Activated CD8-positive, alpha-beta T cell treated with anti-CD3 and anti-CD28 coated beads for 36 hours (primary cell): ENCODE measurements around the gene TREH. TPM values are rescaled to one million over a fixed set of nuclear protein-coding genes. Genes with fewer than 3 reads are reported as not detected.
"Not testable (repeated sequence)": the region's sequence is repeated elsewhere in the genome, so short reads cannot be mapped to it uniquely, and the experiment has no call there.

ENCODE experiments used
- ATAC-seq: fragments of 200-7000 bp; cut with Tn5 transposase; one replicate; pipeline ENCODE4 v1.10.0; 2021; ENCODE audit warnings: mild to moderate bottlenecking, moderate library complexity
- CTCF ChIA-PET: fragments of 350-600 bp; sonication (Branson Sonifier 250); formaldehyde crosslinking; loops from one replicate; lab custom pipeline; 2021; ENCODE audit warnings: antibody characterized with exemption; lab: Charles Lee
- POLR2A ChIA-PET: fragments of 350-600 bp; sonication (Branson Sonifier 250); formaldehyde crosslinking; loops from one replicate; lab custom pipeline; 2021; ENCODE audit warnings: antibody characterized with exemption; lab: Charles Lee
- DNase-seq: peaks from one replicate; pipeline ENCODE4 v3.0.0-alpha.2; 2020
- H3K27ac Mint-ChIP-seq: one replicate; pipeline ENCODE4 v1.8.0; 2021; ENCODE audit warnings: mild to moderate bottlenecking, mixed read lengths
- H3K27me3 Mint-ChIP-seq: one replicate; pipeline ENCODE4 v1.8.0; 2021; ENCODE audit warnings: mixed read lengths
- H3K36me3 Mint-ChIP-seq: one replicate; pipeline ENCODE4 v1.8.0; 2021; ENCODE audit warnings: low read depth, mixed read lengths
- H3K4me1 Mint-ChIP-seq: one replicate; pipeline ENCODE4 v1.8.0; 2021; ENCODE audit warnings: low read depth, mixed read lengths
- H3K4me3 Mint-ChIP-seq: one replicate; pipeline ENCODE4 v1.8.0; 2021; ENCODE audit warnings: mild to moderate bottlenecking, moderate library complexity, mixed read lengths
- H3K9me3 Mint-ChIP-seq: one replicate; pipeline ENCODE4 v1.8.0; 2021; ENCODE audit warnings: mixed read lengths
- intact Hi-C: fragments of 100-400 bp; cut with micrococcal nuclease; formaldehyde crosslinking; loops from one replicate; pipeline ENCODE4 v1.10.0; 2022
- total RNA-seq, 2 experiments: library from RNA; stranded (reverse); gene quantifications; one replicate each; pipeline ENCODE4 v1.2.3, GENCODE V29; 2021
- TF ChIP-seq, protein P1 (sequence below): fragments of 200-600 bp; IDR thresholded peaks from one replicate; pipeline ENCODE4 v1.8.0; 2022; ENCODE audit warnings: antibody characterized with exemption, mild to moderate bottlenecking

The TREH gene
- total RNA-seq, 2 experiments from 2014 or later, result not detected

DNA sequence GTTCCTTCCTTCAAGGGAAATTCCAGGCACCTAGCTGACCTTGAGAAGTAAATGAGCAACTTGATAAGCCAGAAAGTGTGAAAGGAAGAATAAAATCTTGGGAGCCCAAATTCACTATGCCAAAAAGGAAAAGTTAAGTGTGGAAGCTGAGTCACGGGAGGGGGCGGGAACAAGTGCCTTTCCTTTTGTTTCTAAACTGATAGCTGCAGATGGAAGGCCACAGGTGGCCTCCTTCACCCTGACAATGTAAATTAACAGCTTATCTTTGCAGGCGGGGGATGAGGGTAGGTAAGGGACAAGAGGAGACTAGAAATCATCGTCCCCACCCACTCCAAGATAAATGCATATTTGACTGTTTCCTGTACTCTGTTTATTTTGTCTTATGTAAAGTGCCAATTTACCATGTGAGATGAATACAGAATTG, 36.4 kb upstream of the TREH start:
- no peak for DNase-seq
- intact Hi-C loops, result no loop called here
- ChIA-PET CTCF (interaction anchor here (1.5 kb wide), 2 partner anchors 24 to 26 kb away, joined by 3 to 5 read pairs; no protein-coding TSS in a partner anchor), POLR2A (no interaction called here)
- no peak overlapping the region for H3K27ac Mint-ChIP-seq
- H3K4me3 Mint-ChIP-seq, result no peak overlapping the region
- no peaks in the 10 kb centered on the region for H3K36me3 Mint-ChIP-seq
- H3K4me1 Mint-ChIP-seq, result peaks cover 9% of the 10 kb centered on the region
- no peak for ATAC-seq
- H3K27me3 Mint-ChIP-seq, result no peaks in the 10 kb centered on the region
- H3K9me3 Mint-ChIP-seq, result no peaks in the 10 kb centered on the region
- TF ChIP-seq, protein P1, sequence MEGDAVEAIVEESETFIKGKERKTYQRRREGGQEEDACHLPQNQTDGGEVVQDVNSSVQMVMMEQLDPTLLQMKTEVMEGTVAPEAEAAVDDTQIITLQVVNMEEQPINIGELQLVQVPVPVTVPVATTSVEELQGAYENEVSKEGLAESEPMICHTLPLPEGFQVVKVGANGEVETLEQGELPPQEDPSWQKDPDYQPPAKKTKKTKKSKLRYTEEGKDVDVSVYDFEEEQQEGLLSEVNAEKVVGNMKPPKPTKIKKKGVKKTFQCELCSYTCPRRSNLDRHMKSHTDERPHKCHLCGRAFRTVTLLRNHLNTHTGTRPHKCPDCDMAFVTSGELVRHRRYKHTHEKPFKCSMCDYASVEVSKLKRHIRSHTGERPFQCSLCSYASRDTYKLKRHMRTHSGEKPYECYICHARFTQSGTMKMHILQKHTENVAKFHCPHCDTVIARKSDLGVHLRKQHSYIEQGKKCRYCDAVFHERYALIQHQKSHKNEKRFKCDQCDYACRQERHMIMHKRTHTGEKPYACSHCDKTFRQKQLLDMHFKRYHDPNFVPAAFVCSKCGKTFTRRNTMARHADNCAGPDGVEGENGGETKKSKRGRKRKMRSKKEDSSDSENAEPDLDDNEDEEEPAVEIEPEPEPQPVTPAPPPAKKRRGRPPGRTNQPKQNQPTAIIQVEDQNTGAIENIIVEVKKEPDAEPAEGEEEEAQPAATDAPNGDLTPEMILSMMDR, result no peak

DNA sequence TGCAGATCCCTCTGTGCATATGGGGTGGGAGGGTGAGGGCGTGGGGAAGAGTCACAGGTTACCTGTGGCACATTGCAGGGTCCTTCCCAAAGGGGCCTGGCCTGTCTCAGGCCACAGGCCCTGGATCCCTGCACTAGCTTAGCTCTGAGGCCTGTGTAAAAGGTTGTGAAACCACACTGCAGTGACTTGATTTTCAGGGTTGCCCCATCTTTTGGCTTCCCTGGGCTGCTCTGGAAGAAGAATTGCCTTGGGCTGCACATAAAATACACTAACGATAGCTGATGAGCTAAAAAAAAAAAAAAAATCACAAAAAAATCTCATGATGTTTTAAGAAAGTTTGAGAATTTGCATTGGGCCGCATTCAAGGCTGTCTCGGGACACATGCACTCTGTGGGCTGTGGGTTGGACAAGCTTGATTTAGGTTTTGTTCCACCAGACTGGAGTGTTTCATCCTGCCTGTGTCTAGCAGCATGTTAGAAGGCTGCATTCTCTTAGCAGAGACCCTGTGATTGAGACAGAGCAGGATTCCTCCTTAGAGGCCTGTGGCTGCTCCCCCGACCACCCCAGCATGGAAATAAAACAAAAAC, 35.9 kb upstream of the TREH start:
- ATAC-seq (no peak), DNase-seq (no peak)
- H3K27me3 Mint-ChIP-seq, result no peaks in the 10 kb centered on the region
- POLR2A ChIA-PET, result no interaction called here
- no peak overlapping the region for H3K4me3 Mint-ChIP-seq
- H3K9me3 Mint-ChIP-seq, result no peaks in the 10 kb centered on the region
- intact Hi-C loops, result no loop called here
- no peak overlapping the region for H3K27ac Mint-ChIP-seq
- H3K36me3 Mint-ChIP-seq, result no peaks in the 10 kb centered on the region
- peaks cover 9% of the 10 kb centered on the region for H3K4me1 Mint-ChIP-seq
- CTCF ChIA-PET, result interaction anchor here (1.5 kb wide), 2 partner anchors 23 to 25 kb away, joined by 3 to 5 read pairs; no protein-coding TSS in a partner anchor
- TF ChIP-seq, protein P1, result no peak

DNA sequence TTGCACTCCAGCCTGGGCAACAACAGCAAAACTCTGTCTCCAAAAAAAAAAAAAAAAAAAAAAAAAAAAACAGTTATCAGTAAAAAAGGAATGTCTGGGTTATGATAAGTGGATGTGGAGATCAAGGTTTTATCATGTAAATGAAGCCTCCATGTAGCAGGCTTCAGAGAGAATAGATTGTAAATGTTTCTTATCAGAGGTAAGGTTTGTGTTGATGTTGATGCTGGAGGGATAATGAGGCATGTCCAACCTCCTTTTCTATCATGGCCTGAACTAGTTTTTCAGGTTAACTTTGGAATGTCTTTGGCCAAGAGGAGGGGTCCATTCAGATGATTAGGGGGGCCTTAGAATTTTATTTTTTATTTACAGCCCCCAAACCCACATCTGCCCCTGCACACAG, 35.4 kb upstream of the TREH start:
- intact Hi-C loops, result no loop called here
- H3K9me3 Mint-ChIP-seq, result no peaks in the 10 kb centered on the region
- H3K4me3 Mint-ChIP-seq, result no peak overlapping the region
- no peaks in the 10 kb centered on the region for H3K27me3 Mint-ChIP-seq
- ATAC-seq (no peak), DNase-seq (no peak)
- CTCF ChIA-PET, result interaction anchor here (1.5 kb wide), 2 partner anchors 23 to 25 kb away, joined by 3 to 5 read pairs; no protein-coding TSS in a partner anchor
- POLR2A ChIA-PET, result no interaction called here
- no peaks in the 10 kb centered on the region for H3K36me3 Mint-ChIP-seq
- TF ChIP-seq, protein P1, result no peak
- H3K27ac Mint-ChIP-seq, result no peak overlapping the region
- peaks cover 9% of the 10 kb centered on the region for H3K4me1 Mint-ChIP-seq

DNA sequence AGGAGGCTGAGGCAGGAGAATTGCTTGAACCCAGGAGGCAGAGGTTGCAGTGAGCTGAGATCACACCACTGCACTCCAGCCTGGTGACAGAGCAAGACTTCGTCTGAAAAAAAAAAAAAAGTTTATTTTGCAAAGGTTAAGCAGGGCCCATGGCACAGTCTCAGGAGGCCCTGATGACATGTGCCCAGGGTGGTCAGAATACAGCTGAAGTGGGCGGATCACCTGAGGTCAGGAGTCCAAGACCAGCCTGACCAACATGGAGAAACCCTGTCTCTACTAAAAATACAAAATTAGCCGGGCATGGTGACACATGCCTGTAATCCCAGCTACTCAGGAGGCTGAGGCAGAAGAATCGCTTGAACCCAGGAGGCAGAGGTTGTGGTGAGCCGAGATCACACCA, 35.0 kb upstream of the TREH start:
- CTCF ChIA-PET, result interaction anchor here (1.5 kb wide), 1 partner anchor 24 kb away, joined by 5 read pairs; no protein-coding TSS in a partner anchor
- H3K36me3 Mint-ChIP-seq, intact Hi-C loops, H3K4me3 Mint-ChIP-seq, DNase-seq, H3K9me3 Mint-ChIP-seq, H3K27ac Mint-ChIP-seq, H3K4me1 Mint-ChIP-seq, H3K27me3 Mint-ChIP-seq, POLR2A ChIA-PET, ATAC-seq: not testable (repeated sequence)

DNA sequence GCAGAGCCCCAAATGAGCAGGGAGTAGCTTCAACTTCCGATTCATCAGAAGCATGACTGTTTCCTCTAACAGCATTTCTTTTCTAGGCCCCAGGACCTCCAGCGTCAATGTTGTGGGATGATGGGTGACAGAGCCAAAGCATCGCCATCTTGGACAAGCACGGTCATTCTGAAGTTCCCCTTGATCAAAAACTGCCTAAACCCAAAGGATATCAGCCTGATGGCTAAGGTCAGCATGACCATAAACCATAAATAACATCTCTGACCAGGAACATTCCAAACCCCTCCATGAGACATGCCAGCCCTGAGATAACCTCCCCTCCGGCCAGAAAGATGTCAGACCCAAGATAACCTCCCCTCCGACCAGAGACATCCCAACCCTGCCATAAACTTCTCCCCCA, 28.8 kb upstream of the TREH start:
- Mint-ChIP-seq H3K9me3 (no peaks in the 10 kb centered on the region), H3K4me3 (no peak overlapping the region), H3K27me3 (no peaks in the 10 kb centered on the region), H3K4me1 (peaks cover 26% of the 10 kb centered on the region), H3K36me3 (no peaks in the 10 kb centered on the region), H3K27ac (no peak overlapping the region)
- ATAC-seq, result no peak
- no peak for DNase-seq
- CTCF ChIA-PET, result interaction anchor here (2.3 kb wide), 1 partner anchor 19 kb away, joined by 7 read pairs; no protein-coding TSS in a partner anchor
- intact Hi-C loops, result loop anchor here (5.0 kb wide), 1 partner anchor 239 kb away; no protein-coding TSS in a partner anchor
- TF ChIP-seq, protein P1, result no peak
- POLR2A ChIA-PET, result no interaction called here
